CD4-positive, alpha-beta T cell (primary cell): ENCODE measurements around the gene SPATC1L. TPM values are rescaled to one million over a fixed set of nuclear protein-coding genes. Genes with fewer than 3 reads are reported as not detected.
A peak's percentile ranks its signal among the peaks of the same experiment; 100 is the strongest.

Source experiments
- ATAC-seq: fragments of 200-7000 bp; cut with Tn5 transposase; one replicate; pipeline ENCODE4 v1.10.0; 2022; ENCODE audit warnings: mild to moderate bottlenecking; ENCODE audit not compliant: poor library complexity
- CTCF ChIA-PET: fragments of 350-600 bp; sonication (Branson Sonifier 250); formaldehyde crosslinking; loops from one replicate; lab custom pipeline; 2021; ENCODE audit warnings: antibody characterized with exemption, inconsistent platforms; lab: Charles Lee
- POLR2A ChIA-PET: fragments of 350-600 bp; sonication (Branson Sonifier 250); formaldehyde crosslinking; loops from one replicate; lab custom pipeline; 2021; ENCODE audit warnings: antibody characterized with exemption, inconsistent platforms; lab: Charles Lee
- DNase-seq, 14 experiments: peaks; one replicate each; pipeline ENCODE4 v3.0.0-alpha.2; 2013 to 2020; ENCODE audit warnings: mixed read lengths in 2 of 14
- H3K27ac ChIP-seq, 2 donors: one replicate each; pipeline versions ENCODE4 v1.5.1 to v1.7.0; 2013; ENCODE audit warnings: low read length in 2 of 2, low read depth in 1 of 2, mild to moderate bottlenecking in 1 of 2
- H3K27me3 ChIP-seq, 2 experiments: 1 replicate in 1 of 2; 2 replicates in 1 of 2; pipeline versions ENCODE4 v1.6.1 to v1.7.0; 2013; ENCODE audit warnings: low read length in 2 of 2, control low read depth in 1 of 2, mild to moderate bottlenecking in 1 of 2, moderate library complexity in 1 of 2; ENCODE audit not compliant: insufficient read depth in 2 of 2, control insufficient read depth in 1 of 2
- H3K36me3 ChIP-seq: one replicate; pipeline ENCODE4 v1.6.1; 2013; ENCODE audit warnings: low read length, control low read depth; ENCODE audit not compliant: insufficient read depth
- H3K4me1 ChIP-seq: one replicate; pipeline ENCODE4 v1.6.1; 2013; ENCODE audit warnings: low read length, control low read depth; ENCODE audit not compliant: insufficient read depth
- H3K4me3 ChIP-seq: one replicate; pipeline ENCODE4 v1.5.1; 2013; ENCODE audit warnings: mild to moderate bottlenecking, low read length, moderate library complexity
- H3K9me3 ChIP-seq, 2 experiments: 1 replicate in 1 of 2; 2 replicates in 1 of 2; pipeline versions ENCODE4 v1.6.1 to v1.7.0; 2013; ENCODE audit warnings: low read length in 2 of 2, mild to moderate bottlenecking in 2 of 2, control low read depth in 1 of 2, moderate library complexity in 1 of 2; ENCODE audit not compliant: control insufficient read depth in 1 of 2, insufficient read depth in 1 of 2
- H3K27ac Mint-ChIP-seq: one replicate; pipeline ENCODE4 v1.8.0; 2020; ENCODE audit warnings: mixed read lengths
- H3K27me3 Mint-ChIP-seq: one replicate; pipeline ENCODE4 v1.8.0; 2021; ENCODE audit warnings: mixed read lengths
- H3K36me3 Mint-ChIP-seq: one replicate; pipeline ENCODE4 v1.8.0; 2021; ENCODE audit warnings: low read depth, mixed read lengths
- H3K4me1 Mint-ChIP-seq: one replicate; pipeline ENCODE4 v1.8.0; 2021; ENCODE audit warnings: low read depth, mixed read lengths
- H3K4me3 Mint-ChIP-seq: one replicate; pipeline ENCODE4 v1.8.0; 2020; ENCODE audit warnings: mild to moderate bottlenecking, mixed read lengths
- H3K9me3 Mint-ChIP-seq: one replicate; pipeline ENCODE4 v1.8.0; 2020; ENCODE audit warnings: mixed read lengths
- intact Hi-C, 2 experiments: fragments of 100-400 bp; cut with DNase I in 1 of 2; cut with micrococcal nuclease in 1 of 2; formaldehyde crosslinking; loops; one replicate each; pipeline versions ENCODE4 v1.15.1 to v1.9.0; 2023 to 2025; cut with DNase I, micrococcal nuclease
- total RNA-seq, 174 experiments: library from RNA in 2 of 174; stranded (reverse) in 2 of 174; gene quantifications; one replicate each; pipeline ENCODE4 v1.2.3 and lab custom pipeline; 2021 to 2026
- TF ChIP-seq, protein P1 (sequence below): fragments of 200-600 bp; IDR thresholded peaks from one replicate; pipeline ENCODE4 v1.8.0; 2022; ENCODE audit warnings: antibody characterized with exemption, mild to moderate bottlenecking

SPATC1L gene
- total RNA-seq, 2 experiments from 2014 or later, result 2.8 to 3.0 TPM

- POLR2A ChIA-PET, result no interaction called here
- Histone ChIP-seq H3K9me3 (peaks cover 0 to 4% of the 10 kb centered on the region in 2 experiments), H3K27ac (no peak overlapping the region), H3K4me1 (no peaks in the 10 kb centered on the region), H3K4me3 (no peak overlapping the region), H3K27me3 (no peaks in the 10 kb centered on the region), H3K36me3 (no peaks in the 10 kb centered on the region)
- TF ChIP-seq, protein P1, sequence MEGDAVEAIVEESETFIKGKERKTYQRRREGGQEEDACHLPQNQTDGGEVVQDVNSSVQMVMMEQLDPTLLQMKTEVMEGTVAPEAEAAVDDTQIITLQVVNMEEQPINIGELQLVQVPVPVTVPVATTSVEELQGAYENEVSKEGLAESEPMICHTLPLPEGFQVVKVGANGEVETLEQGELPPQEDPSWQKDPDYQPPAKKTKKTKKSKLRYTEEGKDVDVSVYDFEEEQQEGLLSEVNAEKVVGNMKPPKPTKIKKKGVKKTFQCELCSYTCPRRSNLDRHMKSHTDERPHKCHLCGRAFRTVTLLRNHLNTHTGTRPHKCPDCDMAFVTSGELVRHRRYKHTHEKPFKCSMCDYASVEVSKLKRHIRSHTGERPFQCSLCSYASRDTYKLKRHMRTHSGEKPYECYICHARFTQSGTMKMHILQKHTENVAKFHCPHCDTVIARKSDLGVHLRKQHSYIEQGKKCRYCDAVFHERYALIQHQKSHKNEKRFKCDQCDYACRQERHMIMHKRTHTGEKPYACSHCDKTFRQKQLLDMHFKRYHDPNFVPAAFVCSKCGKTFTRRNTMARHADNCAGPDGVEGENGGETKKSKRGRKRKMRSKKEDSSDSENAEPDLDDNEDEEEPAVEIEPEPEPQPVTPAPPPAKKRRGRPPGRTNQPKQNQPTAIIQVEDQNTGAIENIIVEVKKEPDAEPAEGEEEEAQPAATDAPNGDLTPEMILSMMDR, result no peak
- no peaks in the 10 kb centered on the region for H3K9me3 Mint-ChIP-seq
- no peak overlapping the region for H3K27ac Mint-ChIP-seq
- intact Hi-C loops, result no loop called here
- H3K36me3 Mint-ChIP-seq, result no peaks in the 10 kb centered on the region
- CTCF ChIA-PET, result no interaction called here
- H3K4me1 Mint-ChIP-seq, result no peaks in the 10 kb centered on the region
- no peak overlapping the region for H3K4me3 Mint-ChIP-seq
- ATAC-seq (no peak), DNase-seq (no peak)
- H3K27me3 Mint-ChIP-seq, result no peaks in the 10 kb centered on the region
These were observed 56.8 kb downstream of the SPATC1L start for GRCh38 chr21:46127239-46128105.

GRCh38 chr21:46126309-46127238 is 57.7 kb downstream of the SPATC1L start:
- no peak overlapping the region for H3K4me3 Mint-ChIP-seq
- CTCF ChIA-PET, result no interaction called here
- Histone ChIP-seq H3K9me3 (peaks cover 0 to 4% of the 10 kb centered on the region in 2 experiments), H3K27ac (no peak overlapping the region), H3K4me1 (no peaks in the 10 kb centered on the region), H3K27me3 (no peaks in the 10 kb centered on the region), H3K4me3 (no peak overlapping the region), H3K36me3 (no peaks in the 10 kb centered on the region)
- no peaks in the 10 kb centered on the region for H3K4me1 Mint-ChIP-seq
- DNase-seq (peak in 1 of 14 experiments; percentile 2), ATAC-seq (no peak)
- H3K27me3 Mint-ChIP-seq, result no peaks in the 10 kb centered on the region
- TF ChIP-seq, protein P1, result no peak
- H3K9me3 Mint-ChIP-seq, result no peaks in the 10 kb centered on the region
- POLR2A ChIA-PET, result no interaction called here
- intact Hi-C loops, result no loop called here
- no peak overlapping the region for H3K27ac Mint-ChIP-seq
- no peaks in the 10 kb centered on the region for H3K36me3 Mint-ChIP-seq

- TF ChIP-seq, protein P1, result no peak
- no peak overlapping the region for H3K4me3 ChIP-seq
- H3K27ac Mint-ChIP-seq, result no peak overlapping the region
- CTCF ChIA-PET, result no interaction called here
- DNase-seq (peak in 2 of 14 experiments; percentile 2 to 19), ATAC-seq (no peak)
- H3K27ac ChIP-seq, result no peak overlapping the region
- H3K9me3 Mint-ChIP-seq, result no peaks in the 10 kb centered on the region
- H3K4me1 Mint-ChIP-seq, result no peaks in the 10 kb centered on the region
- H3K27me3 ChIP-seq, result no peaks in the 10 kb centered on the region
- no peaks in the 10 kb centered on the region for H3K4me1 ChIP-seq
- peaks cover 0 to 4% of the 10 kb centered on the region in 2 experiments for H3K9me3 ChIP-seq
- H3K4me3 Mint-ChIP-seq, result no peak overlapping the region
- intact Hi-C loops, result no loop called here
- H3K27me3 Mint-ChIP-seq, result no peaks in the 10 kb centered on the region
- POLR2A ChIA-PET, result no interaction called here
- no peaks in the 10 kb centered on the region for H3K36me3 Mint-ChIP-seq
- H3K36me3 ChIP-seq, result no peaks in the 10 kb centered on the region
These were observed 58.4 kb downstream of the SPATC1L start for GRCh38 chr21:46125846-46126301.
